Mesothelial cell of epicardium (in vitro differentiated cells): ENCODE results near the gene HOMER1. TPM values are rescaled to one million over a fixed set of nuclear protein-coding genes. Genes with fewer than 3 reads are reported as not detected.

Source experiments
- DNase-seq, 2 experiments: peaks; one replicate each; pipeline ENCODE4 v3.0.0; 2021; ENCODE audit warnings: low spot score in 2 of 2; ENCODE audit not compliant: unreplicated experiment in 2 of 2
- H3K27ac Mint-ChIP-seq: 2 replicates; pipeline ENCODE4 v1.8.0; 2021; ENCODE audit warnings: mixed read lengths
- H3K27me3 Mint-ChIP-seq: 2 replicates; pipeline ENCODE4 v1.8.0; 2021; ENCODE audit warnings: low read depth, mixed read lengths
- H3K36me3 Mint-ChIP-seq: 2 replicates; pipeline ENCODE4 v1.8.0; 2021; ENCODE audit warnings: mixed read lengths
- H3K4me1 Mint-ChIP-seq: 2 replicates; pipeline ENCODE4 v1.8.0; 2021; ENCODE audit warnings: mixed read lengths
- H3K4me3 Mint-ChIP-seq: 2 replicates; pipeline ENCODE4 v1.8.0; 2021; ENCODE audit warnings: mild to moderate bottlenecking, moderate library complexity, mixed read lengths
- H3K9me3 Mint-ChIP-seq: 2 replicates; pipeline ENCODE4 v1.8.0; 2021; ENCODE audit warnings: mixed read lengths
- total RNA-seq: library from RNA; stranded (reverse); gene quantifications from 3 replicates; pipeline ENCODE4 v1.2.1, GENCODE V29; 2021
- TF ChIP-seq, protein P1 (sequence below): fragments of 200-600 bp; sonication (generic); IDR thresholded peaks from one replicate; pipeline ENCODE4 v1.5.0; 2021; ENCODE audit warnings: antibody characterized with exemption; ENCODE audit not compliant: unreplicated experiment

The HOMER1 gene
- total RNA-seq, 1 donor from 2014 or later: 21.6 TPM

DNA sequence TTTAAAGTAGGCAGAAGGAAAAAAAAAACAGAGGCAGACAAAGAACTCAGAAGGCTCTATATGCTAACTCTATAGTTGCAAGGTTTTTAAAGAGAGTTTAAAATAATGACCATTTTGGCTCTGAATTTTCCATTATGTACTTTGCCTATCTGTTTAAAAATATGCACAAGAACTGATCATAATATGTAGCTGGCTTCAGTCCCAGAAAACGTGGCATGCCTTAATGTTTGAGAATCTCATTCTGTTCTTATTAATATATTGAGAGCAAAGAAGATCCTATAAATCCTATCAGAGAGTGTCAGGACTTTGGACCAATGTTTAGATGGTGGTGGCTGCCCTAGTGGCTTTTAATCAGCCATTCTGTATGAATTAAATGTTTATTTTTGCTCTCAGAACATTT lies 156.5 kb downstream of the HOMER1 start:
- H3K27ac Mint-ChIP-seq: peak overlapping the region; percentile 60

DNA sequence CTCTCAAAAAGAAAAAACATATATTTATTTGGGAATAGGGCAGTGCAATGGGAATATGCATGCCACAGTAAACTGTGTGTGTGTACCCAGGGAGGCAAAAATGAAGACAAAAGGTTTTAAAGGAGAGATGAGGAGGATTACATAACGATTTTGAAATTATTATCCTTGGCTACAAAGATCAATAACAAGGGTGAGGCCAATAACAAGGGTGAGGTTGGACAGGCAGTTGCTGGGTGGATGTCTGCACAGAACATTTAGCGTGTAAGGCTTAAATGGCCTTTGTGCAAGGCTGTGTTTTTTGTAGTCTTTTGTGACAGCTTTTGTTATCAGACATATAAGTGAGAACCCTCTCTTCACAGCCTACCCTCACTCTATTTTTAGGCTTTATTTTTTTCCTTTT lies 164.1 kb downstream of the HOMER1 start:
- Mint-ChIP-seq H3K36me3 (peaks cover 3% of the 10 kb centered on the region), H3K4me1 (peaks cover 2% of the 10 kb centered on the region), H3K27ac (no peak overlapping the region), H3K9me3 (peaks cover 4% of the 10 kb centered on the region), H3K4me3 (no peak overlapping the region), H3K27me3 (no peaks in the 10 kb centered on the region)
- no peak for DNase-seq
- TF ChIP-seq, protein P1, sequence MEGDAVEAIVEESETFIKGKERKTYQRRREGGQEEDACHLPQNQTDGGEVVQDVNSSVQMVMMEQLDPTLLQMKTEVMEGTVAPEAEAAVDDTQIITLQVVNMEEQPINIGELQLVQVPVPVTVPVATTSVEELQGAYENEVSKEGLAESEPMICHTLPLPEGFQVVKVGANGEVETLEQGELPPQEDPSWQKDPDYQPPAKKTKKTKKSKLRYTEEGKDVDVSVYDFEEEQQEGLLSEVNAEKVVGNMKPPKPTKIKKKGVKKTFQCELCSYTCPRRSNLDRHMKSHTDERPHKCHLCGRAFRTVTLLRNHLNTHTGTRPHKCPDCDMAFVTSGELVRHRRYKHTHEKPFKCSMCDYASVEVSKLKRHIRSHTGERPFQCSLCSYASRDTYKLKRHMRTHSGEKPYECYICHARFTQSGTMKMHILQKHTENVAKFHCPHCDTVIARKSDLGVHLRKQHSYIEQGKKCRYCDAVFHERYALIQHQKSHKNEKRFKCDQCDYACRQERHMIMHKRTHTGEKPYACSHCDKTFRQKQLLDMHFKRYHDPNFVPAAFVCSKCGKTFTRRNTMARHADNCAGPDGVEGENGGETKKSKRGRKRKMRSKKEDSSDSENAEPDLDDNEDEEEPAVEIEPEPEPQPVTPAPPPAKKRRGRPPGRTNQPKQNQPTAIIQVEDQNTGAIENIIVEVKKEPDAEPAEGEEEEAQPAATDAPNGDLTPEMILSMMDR: no peak

More for the DNA sequence above, 156.5 kb downstream of the HOMER1 start:
- Mint-ChIP-seq H3K4me3 (no peak overlapping the region), H3K9me3 (peaks cover 9% of the 10 kb centered on the region), H3K4me1 (peaks cover 7% of the 10 kb centered on the region), H3K27me3 (no peaks in the 10 kb centered on the region), H3K36me3 (peaks cover 3% of the 10 kb centered on the region)
- TF ChIP-seq, protein P1: no peak
- no peak for DNase-seq

DNA sequence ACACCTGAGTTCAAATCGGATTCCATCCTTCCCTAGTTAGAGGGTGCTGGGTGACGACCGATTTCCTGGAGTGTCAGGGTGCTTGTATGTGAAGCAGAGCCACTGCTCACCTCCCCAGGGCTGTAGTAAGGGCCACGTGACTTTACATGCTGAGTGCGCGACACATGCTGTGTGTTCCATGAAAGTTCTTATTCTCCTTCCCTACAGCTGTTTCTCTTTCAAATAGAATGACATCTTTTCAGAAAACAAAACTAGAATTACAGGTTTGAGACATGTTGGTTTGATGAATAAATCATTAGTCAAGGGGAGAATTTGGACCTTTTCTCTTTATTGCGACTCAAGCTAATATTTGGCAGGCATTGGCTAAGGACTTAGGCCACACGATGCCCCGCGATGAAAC lies 164.9 kb downstream of the HOMER1 start:
- Mint-ChIP-seq H3K9me3 (peaks cover 4% of the 10 kb centered on the region), H3K27ac (no peak overlapping the region), H3K27me3 (no peaks in the 10 kb centered on the region), H3K4me3 (no peak overlapping the region), H3K4me1 (peaks cover 2% of the 10 kb centered on the region), H3K36me3 (peaks cover 3% of the 10 kb centered on the region)
- TF ChIP-seq, protein P1: no peak
- no peak for DNase-seq

DNA sequence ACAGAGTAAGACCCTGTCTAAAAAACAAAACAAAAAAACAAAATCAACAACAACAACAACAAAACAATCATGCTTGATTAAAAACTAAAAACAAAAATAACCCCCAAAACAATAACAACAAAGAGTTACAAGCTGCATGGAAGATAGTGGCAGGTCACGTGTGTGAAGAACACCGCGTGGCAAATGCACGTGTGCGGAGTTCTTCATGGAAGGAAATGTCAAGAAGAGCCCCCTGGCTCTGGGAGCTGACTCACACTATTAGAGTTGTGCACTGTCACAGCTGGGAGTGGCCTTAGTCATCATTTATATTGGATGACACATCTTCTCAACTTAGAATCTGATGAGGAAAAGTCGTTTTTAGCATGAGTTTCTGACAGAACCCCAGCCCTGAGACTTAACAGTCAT lies 167.5 kb downstream of the HOMER1 start:
- Mint-ChIP-seq H3K36me3 (no peaks in the 10 kb centered on the region), H3K27ac (no peak overlapping the region), H3K4me1 (peaks cover 2% of the 10 kb centered on the region), H3K4me3 (no peak overlapping the region), H3K27me3 (no peaks in the 10 kb centered on the region), H3K9me3 (no peaks in the 10 kb centered on the region)
- TF ChIP-seq, protein P1: no peak
- DNase-seq: no peak

- DNase-seq: no peak
- Mint-ChIP-seq H3K4me3 (no peak overlapping the region), H3K36me3 (no peaks in the 10 kb centered on the region), H3K27me3 (no peaks in the 10 kb centered on the region), H3K9me3 (peaks cover 16% of the 10 kb centered on the region), H3K27ac (no peak overlapping the region), H3K4me1 (no peaks in the 10 kb centered on the region)
- TF ChIP-seq, protein P1: no peak
Observed at GRCh38 chr5:79333852-79334557, 179.9 kb downstream of the HOMER1 start.
